Activated T-cell treated with anti-CD3 and anti-CD28 coated beads, Interleukin-2, amount 50 U/mL, for 24 hours (primary cell): ENCODE data around the gene CDKL2.
A peak's percentile ranks its signal among the peaks of the same experiment; 100 is the strongest.

Experiments
- DNase-seq: peaks from one replicate; pipeline ENCODE4 v3.0.0-alpha.2; 2020
- H3K27ac Mint-ChIP-seq: 2 replicates; pipeline ENCODE4 v1.8.0; 2020; ENCODE audit warnings: mild to moderate bottlenecking, mixed read lengths
- H3K27me3 Mint-ChIP-seq: 2 replicates; pipeline ENCODE4 v1.8.0; 2020; ENCODE audit warnings: mixed read lengths
- H3K36me3 Mint-ChIP-seq: 2 replicates; pipeline ENCODE4 v1.8.0; 2020; ENCODE audit warnings: low read depth, mixed read lengths
- H3K4me1 Mint-ChIP-seq: 2 replicates; pipeline ENCODE4 v1.8.0; 2020; ENCODE audit warnings: low read depth, mixed read lengths
- H3K4me3 Mint-ChIP-seq: 2 replicates; pipeline ENCODE4 v1.8.0; 2020; ENCODE audit warnings: mild to moderate bottlenecking, moderate library complexity, mixed read lengths
- H3K9me3 Mint-ChIP-seq: 2 replicates; pipeline ENCODE4 v1.8.0; 2020; ENCODE audit warnings: mixed read lengths

Gene CDKL2

GRCh38 chr4:75659512-75660031 is 29.2 kb upstream of the CDKL2 start:
- no peaks in the 10 kb centered on the region for H3K27me3 Mint-ChIP-seq
- peaks cover 65% of the 10 kb centered on the region for H3K4me1 Mint-ChIP-seq
- peak overlapping the region; percentile 79 for H3K27ac Mint-ChIP-seq
- no peak for DNase-seq
- no peaks in the 10 kb centered on the region for H3K9me3 Mint-ChIP-seq
- peaks cover 88% of the 10 kb centered on the region for H3K36me3 Mint-ChIP-seq
- no peak overlapping the region for H3K4me3 Mint-ChIP-seq

- no peak overlapping the region for H3K4me3 Mint-ChIP-seq
- peaks cover 90% of the 10 kb centered on the region for H3K36me3 Mint-ChIP-seq
- H3K27me3 Mint-ChIP-seq = no peaks in the 10 kb centered on the region
- no peaks in the 10 kb centered on the region for H3K9me3 Mint-ChIP-seq
- peak overlapping the region; percentile 66 for H3K27ac Mint-ChIP-seq
- no peak for DNase-seq
- H3K4me1 Mint-ChIP-seq = peaks cover 70% of the 10 kb centered on the region
Observed at GRCh38 chr4:75658876-75659275, 28.5 kb upstream of the CDKL2 start.

- Mint-ChIP-seq H3K4me3 (peak overlapping the region; percentile 46), H3K4me1 (peaks cover 70% of the 10 kb centered on the region), H3K27ac (peak overlapping the region; percentile 87), H3K9me3 (no peaks in the 10 kb centered on the region), H3K36me3 (peaks cover 97% of the 10 kb centered on the region), H3K27me3 (no peaks in the 10 kb centered on the region)
- no peak for DNase-seq
Observed at GRCh38 chr4:75655562-75655961, 25.2 kb upstream of the CDKL2 start.

DNA sequence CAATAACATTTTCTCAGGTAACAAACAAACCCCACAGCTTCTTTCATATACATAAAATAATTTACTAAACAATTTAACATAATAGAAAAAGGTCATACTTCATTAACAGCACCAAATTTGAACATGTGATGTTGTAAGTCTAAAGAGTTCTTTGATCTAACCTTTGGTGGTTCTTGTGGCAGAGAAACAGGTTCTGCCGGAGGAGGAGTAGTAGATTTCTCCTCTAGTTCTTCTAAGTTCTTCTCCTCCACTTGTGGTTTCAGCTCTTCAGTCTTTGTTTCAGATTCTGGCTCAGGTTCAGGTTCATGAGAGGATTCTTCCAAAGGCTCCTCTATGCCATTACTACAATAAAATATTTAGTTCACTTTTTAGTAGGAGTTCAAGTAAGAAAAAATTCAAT is 24.6 kb upstream of the CDKL2 start:
- Mint-ChIP-seq H3K36me3 (peaks cover 96% of the 10 kb centered on the region), H3K27ac (peak overlapping the region; percentile 83)

GRCh38 chr4:75653845-75654503 is 23.6 kb upstream of the CDKL2 start:
- Mint-ChIP-seq H3K27me3 (no peaks in the 10 kb centered on the region), H3K4me3 (no peak overlapping the region), H3K36me3 (peaks cover 94% of the 10 kb centered on the region), H3K9me3 (no peaks in the 10 kb centered on the region), H3K27ac (peak overlapping the region; percentile 83), H3K4me1 (peaks cover 62% of the 10 kb centered on the region)
- no peak for DNase-seq

More for the DNA sequence above, 24.6 kb upstream of the CDKL2 start:
- peaks cover 69% of the 10 kb centered on the region for H3K4me1 Mint-ChIP-seq
- DNase-seq = no peak
- H3K27me3 Mint-ChIP-seq = no peaks in the 10 kb centered on the region
- H3K9me3 Mint-ChIP-seq = no peaks in the 10 kb centered on the region
- peak overlapping the region; percentile 32 for H3K4me3 Mint-ChIP-seq

GRCh38 chr4:75644095-75644494 is 13.8 kb upstream of the CDKL2 start:
- Mint-ChIP-seq H3K27ac (peak overlapping the region; percentile 58), H3K4me1 (peaks cover 26% of the 10 kb centered on the region), H3K9me3 (no peaks in the 10 kb centered on the region), H3K4me3 (no peak overlapping the region), H3K27me3 (no peaks in the 10 kb centered on the region), H3K36me3 (peaks cover 90% of the 10 kb centered on the region)
- DNase-seq = no peak

DNA sequence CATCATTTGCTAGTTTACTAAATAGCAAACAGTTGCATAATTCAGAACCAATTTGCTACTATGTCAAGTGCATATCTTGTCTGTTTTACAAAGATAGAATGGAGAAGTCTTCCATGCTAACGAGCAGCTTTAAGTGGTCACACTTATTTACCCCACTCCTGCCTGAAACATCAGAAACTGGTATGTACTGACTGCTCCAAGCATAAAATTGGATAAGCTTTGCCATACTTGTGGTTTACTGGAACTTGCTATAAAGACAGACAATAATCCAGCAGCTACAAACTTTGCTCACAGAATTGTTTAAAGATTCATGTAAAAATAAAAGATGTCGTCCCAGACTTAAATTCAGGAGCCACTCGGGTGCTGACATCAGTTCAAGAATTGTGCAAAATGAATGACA is 13.3 kb upstream of the CDKL2 start:
- peaks cover 85% of the 10 kb centered on the region for H3K36me3 Mint-ChIP-seq
- H3K4me3 Mint-ChIP-seq = no peak overlapping the region
- peak overlapping the region; percentile 11 for H3K27ac Mint-ChIP-seq
- peaks cover 26% of the 10 kb centered on the region for H3K4me1 Mint-ChIP-seq
- DNase-seq = no peak
- H3K27me3 Mint-ChIP-seq = no peaks in the 10 kb centered on the region
- no peaks in the 10 kb centered on the region for H3K9me3 Mint-ChIP-seq

GRCh38 chr4:75639124-75639695 is 8.9 kb upstream of the CDKL2 start:
- Mint-ChIP-seq H3K36me3 (peaks cover 42% of the 10 kb centered on the region), H3K9me3 (no peaks in the 10 kb centered on the region), H3K27ac (no peak overlapping the region), H3K27me3 (no peaks in the 10 kb centered on the region), H3K4me3 (no peak overlapping the region), H3K4me1 (peaks cover 12% of the 10 kb centered on the region)
- no peak for DNase-seq

DNA sequence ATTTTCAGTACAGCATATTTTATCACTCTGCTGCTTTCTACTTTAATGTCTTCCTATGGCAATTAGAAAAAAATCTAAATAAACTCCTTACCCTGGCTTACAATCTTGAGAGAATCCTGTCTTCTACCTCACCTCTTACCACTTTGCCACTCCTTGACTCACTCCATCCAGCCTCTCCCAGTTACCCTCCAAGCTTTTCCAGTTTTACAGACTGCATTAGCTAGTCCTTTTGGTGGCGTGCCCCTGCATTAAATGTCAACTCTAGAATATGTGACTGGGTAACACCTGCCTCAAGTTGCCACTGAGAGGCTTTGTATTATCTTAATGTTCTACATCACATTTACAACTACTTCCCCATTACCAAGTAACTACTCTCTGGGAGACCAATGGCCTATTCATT is 7.5 kb upstream of the CDKL2 start:
- Mint-ChIP-seq H3K36me3 (peaks cover 29% of the 10 kb centered on the region), H3K4me1 (peaks cover 8% of the 10 kb centered on the region), H3K27me3 (no peaks in the 10 kb centered on the region), H3K9me3 (no peaks in the 10 kb centered on the region), H3K4me3 (no peak overlapping the region), H3K27ac (no peak overlapping the region)
- DNase-seq = no peak

- no peak overlapping the region for H3K4me3 Mint-ChIP-seq
- no peaks in the 10 kb centered on the region for H3K9me3 Mint-ChIP-seq
- no peak overlapping the region for H3K27ac Mint-ChIP-seq
- H3K27me3 Mint-ChIP-seq = no peaks in the 10 kb centered on the region
- H3K4me1 Mint-ChIP-seq = peaks cover 5% of the 10 kb centered on the region
- peaks cover 23% of the 10 kb centered on the region for H3K36me3 Mint-ChIP-seq
- no peak for DNase-seq
Observed at GRCh38 chr4:75637176-75637575, 6.8 kb upstream of the CDKL2 start.

- no peak overlapping the region for H3K27ac Mint-ChIP-seq
- no peaks in the 10 kb centered on the region for H3K9me3 Mint-ChIP-seq
- H3K27me3 Mint-ChIP-seq = no peaks in the 10 kb centered on the region
- H3K4me1 Mint-ChIP-seq = peaks cover 16% of the 10 kb centered on the region
- H3K36me3 Mint-ChIP-seq = peaks cover 4% of the 10 kb centered on the region
- H3K4me3 Mint-ChIP-seq = no peak overlapping the region
- no peak for DNase-seq
Observed at GRCh38 chr4:75634951-75635350, 4.6 kb upstream of the CDKL2 start.

DNA sequence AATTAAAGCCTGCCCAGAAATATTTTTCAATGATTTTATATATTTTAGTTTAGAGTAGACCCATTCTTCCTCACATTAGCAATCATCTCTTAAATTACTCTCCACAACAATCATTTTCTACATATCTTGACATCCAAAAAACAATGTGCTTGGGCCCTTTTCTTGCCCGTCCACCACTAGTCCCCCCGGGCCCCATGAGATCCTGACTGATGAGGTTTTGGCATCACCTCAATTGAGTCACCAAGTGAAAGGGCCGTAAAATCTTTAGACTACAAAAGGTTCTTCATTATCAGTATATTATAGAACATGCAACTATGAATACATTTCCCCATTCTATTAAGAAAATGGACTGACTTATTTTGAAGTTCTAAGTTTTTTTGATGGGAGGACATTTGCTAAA is 4.0 kb upstream of the CDKL2 start:
- H3K36me3 Mint-ChIP-seq = no peaks in the 10 kb centered on the region
- H3K4me3 Mint-ChIP-seq = no peak overlapping the region
- H3K27ac Mint-ChIP-seq = no peak overlapping the region
- H3K27me3 Mint-ChIP-seq = no peaks in the 10 kb centered on the region
- no peak for DNase-seq
- peaks cover 13% of the 10 kb centered on the region for H3K4me1 Mint-ChIP-seq
- H3K9me3 Mint-ChIP-seq = no peaks in the 10 kb centered on the region

- Mint-ChIP-seq H3K27me3 (no peaks in the 10 kb centered on the region), H3K9me3 (no peaks in the 10 kb centered on the region), H3K4me3 (no peak overlapping the region), H3K36me3 (no peaks in the 10 kb centered on the region), H3K4me1 (peaks cover 13% of the 10 kb centered on the region), H3K27ac (no peak overlapping the region)
- DNase-seq = no peak
Observed at GRCh38 chr4:75633846-75634245, 3.5 kb upstream of the CDKL2 start.

- Mint-ChIP-seq H3K27me3 (no peaks in the 10 kb centered on the region), H3K4me1 (peaks cover 13% of the 10 kb centered on the region), H3K9me3 (no peaks in the 10 kb centered on the region), H3K27ac (peak overlapping the region; percentile 50), H3K36me3 (no peaks in the 10 kb centered on the region), H3K4me3 (peak overlapping the region; percentile 79)
- DNase-seq = no peak
Observed at GRCh38 chr4:75630937-75631329, 605 bp upstream of the CDKL2 start.

- DNase-seq = no peak
- H3K9me3 Mint-ChIP-seq = no peaks in the 10 kb centered on the region
- H3K36me3 Mint-ChIP-seq = no peaks in the 10 kb centered on the region
- H3K27me3 Mint-ChIP-seq = no peaks in the 10 kb centered on the region
- peak overlapping the region; percentile 79 for H3K4me3 Mint-ChIP-seq
- peaks cover 13% of the 10 kb centered on the region for H3K4me1 Mint-ChIP-seq
- no peak overlapping the region for H3K27ac Mint-ChIP-seq
Observed at GRCh38 chr4:75629239-75629638, 1.1 kb downstream of the CDKL2 start.
